Activated gamma-delta T cell treated with anti-CD3 and anti-CD28 coated beads, Interleukin-2, amount 50 U/mL, for 16 hours (primary cell): ENCODE measurements around the gene BBIP1.

Source experiments
- DNase-seq: peaks from one replicate; pipeline ENCODE4 v3.0.0-alpha.2; 2020; ENCODE audit warnings: low read depth

Gene BBIP1

DNA sequence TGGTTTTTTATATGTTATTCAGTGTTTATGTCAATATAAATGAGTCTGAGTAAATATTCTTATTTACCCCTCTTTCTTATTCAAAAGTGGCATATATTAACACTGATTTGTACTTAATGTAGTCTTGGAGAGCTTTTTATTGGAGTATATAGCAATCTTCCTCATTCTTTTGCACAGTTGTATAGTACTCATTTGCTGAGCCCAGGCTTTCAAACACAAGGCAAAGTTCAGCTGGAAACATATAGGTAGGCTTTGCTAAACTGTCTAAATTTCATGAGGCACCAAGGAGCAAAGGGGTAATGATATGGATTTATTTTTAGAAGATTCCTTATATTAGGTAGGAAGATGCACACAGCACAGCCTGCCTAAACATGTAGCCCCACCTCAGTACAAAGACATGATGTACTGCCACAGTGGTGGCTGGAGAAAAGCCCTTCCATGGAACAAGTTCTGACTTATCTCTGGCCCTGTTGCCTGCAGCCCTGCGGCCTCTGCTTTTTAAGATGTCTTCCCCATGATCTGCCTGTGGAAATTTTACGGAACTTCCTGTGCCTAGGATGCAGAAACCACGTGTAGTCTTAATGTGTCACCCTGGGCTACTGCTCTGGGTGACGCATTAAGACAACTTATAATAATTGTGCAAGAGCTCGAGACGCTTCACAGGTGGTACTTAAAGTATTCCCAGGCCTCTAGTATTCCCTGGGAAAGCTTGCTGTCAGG lies 56.9 kb downstream of the BBIP1 start:
- DNase-seq = no peak

DNA sequence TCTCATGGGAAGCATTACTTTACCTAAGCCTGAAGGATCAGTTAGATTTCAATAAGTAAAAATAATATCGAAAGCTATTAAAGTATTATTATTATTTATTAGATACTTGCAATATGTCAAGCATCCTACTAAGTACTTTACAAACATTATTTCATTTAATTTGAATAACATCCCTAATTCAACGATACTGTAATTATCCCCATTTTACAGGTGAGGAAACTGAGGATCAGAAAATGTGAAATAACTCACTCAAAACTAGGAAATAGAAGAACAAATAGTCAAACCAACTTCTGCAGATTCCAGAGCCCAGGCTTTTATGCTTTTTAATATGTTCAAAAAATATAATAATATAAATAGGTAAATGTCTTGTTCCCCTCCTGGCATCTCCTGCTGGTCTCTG lies 57.5 kb downstream of the BBIP1 start:
- DNase-seq = no peak

DNA sequence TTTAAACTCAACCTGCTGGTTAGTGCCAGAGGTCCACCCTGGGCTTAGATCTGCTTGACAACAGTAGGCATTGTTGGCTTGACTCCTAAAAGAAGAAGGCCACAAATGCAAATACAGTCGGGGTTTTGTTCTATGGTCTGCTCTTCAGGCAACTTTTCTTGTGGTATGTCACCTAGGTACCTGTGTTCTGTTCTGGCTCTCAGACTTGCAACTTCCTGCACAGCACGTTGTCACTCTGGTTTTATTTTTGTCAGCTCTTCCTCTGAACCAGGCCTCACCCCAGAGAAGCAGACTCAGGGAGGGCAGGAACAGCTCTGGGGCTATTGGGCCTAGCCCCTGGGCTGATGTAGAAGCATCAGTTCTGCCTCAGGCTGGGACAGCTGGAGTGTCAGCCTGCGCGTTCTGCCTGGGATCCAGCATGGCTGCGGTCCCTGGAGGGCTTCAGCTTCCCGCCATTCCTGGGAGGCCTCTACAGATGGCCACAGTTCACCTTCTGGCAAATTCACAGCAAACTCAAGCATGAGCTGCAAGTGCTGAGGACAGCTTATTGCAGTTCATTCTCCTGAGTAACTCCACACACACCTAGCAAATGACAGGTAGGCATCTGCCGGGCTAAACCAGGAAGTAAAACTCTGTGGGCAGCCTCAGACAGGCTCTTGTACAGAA lies 58.3 kb downstream of the BBIP1 start:
- peak; percentile 27 for DNase-seq

DNA sequence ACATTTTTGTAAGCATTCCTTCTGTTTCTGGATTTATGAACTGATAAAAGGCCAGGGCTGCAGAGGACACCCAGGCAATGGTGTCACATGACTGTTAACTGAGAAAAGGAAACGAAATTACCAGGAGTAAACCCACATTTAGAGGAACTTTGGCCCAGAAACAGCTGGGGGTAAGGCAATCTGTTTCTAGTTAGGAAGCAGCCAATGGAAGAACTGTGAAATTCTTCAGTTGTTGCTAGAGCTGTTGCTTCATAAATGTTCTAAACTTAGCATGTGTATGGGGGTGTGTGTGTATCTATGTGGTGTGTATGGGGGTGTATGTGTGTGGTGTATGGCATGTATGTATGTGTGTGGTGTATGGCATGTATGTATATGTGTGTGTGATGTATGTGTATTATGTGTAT lies 59.0 kb downstream of the BBIP1 start:
- DNase-seq = no peak

DNA sequence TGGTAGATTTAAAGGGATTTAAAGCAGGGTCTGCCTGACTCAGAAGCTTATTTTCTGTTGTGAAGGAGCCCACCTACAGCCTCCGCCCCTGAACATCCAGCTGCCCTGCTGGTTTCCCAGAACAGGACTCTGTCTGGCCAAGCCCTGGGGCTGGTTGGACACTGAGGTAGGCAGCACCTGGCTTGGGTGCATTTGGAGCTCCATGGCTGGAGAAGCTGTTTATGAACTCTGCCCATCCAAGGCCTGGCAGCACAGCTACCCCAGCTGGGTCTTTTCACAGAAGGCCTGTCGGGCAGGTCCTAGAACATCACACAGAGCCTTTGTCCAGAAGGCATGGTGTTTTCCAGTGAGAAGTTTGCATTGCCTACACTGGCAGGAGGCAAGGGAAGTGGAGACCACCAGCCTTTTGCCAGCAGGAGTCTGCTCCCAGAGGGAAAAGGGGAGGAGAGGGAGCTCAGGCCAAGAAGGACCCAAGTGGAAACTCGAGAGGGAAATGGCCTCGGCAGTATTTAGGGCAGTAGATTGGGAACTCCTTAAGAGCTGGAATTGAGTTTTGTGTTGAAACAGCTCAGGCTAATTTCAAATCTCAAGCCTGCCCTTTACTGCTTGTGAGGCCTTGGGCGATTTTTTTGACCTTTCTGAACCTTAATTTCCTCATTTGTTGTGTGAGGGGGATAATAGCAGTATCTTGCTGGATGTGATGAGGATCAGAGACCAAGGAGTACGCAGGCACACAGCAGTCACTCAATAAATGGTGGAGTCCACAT lies 59.6 kb downstream of the BBIP1 start:
- no peak for DNase-seq

DNA sequence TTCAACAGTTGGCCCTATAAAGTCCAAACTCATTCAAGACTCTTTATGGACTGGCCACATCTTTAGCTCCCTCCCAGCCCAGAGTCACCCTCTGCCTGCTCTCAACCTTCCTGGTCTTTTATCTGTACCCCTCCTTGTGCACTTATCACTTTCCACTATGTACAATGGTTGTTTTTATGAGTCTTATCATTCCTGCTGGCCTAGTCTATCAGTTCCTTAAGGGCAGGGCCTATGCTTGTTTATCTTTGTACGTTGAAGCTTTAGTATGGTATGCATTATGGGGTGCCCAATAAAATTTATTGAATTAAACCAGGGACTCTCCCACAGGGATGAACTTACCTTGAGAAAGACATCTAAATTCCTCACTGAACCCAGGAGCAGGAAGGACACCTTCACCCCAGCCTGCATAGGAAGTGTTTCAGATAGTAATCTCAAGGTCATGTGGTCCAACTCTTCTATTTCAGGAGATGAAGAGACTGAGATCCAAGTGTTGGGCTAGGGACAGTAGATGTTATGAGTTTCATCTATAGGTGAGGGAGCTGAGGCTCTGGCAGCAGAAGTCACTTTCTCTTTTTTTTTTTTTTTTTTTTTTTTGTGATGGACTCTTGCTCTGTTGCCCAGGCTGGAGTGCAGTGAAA lies 60.6 kb downstream of the BBIP1 start:
- DNase-seq = no peak

DNA sequence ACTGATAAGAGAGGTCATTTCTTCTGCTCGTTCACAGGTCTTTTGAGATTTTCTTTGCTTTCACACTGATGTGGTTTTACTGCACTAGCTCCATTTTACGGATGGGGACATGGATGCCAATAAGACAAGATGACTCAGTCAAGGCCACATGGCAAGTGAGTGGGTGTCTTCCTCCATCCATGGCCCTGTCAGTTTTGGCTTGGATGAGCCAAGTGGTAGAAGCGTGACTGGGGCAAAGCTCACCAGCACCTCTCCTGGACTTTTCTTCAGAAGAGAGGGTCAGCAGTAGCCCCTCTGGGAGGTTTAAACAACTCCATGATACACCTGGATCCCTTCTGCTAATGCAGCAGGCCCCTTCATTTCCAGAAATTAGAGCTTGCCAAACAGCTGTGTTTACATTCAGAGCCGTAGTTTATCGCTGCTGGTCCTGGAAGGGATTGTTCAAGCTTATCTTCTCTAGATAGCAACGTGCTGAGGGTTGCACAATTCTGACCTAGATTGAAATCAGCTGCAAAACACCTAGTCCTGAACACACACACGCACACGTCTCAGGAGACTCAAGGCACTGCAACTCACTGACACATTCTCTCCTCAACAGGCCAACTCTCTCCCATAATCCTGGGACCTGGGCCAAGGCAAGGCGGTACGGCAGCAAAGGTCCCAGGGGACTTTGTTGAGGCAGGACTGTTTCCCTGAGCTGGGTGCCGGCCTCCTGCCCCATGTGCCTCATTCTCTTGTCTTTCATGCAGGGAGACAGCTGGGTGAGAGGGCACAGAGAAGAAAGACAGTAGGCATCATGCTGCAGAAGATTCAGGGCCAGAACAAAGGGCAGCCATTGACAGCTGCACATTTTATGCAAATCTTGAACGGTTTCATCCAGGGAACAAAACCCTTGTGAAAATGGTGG lies 61.5 kb downstream of the BBIP1 start:
- DNase-seq = no peak

DNA sequence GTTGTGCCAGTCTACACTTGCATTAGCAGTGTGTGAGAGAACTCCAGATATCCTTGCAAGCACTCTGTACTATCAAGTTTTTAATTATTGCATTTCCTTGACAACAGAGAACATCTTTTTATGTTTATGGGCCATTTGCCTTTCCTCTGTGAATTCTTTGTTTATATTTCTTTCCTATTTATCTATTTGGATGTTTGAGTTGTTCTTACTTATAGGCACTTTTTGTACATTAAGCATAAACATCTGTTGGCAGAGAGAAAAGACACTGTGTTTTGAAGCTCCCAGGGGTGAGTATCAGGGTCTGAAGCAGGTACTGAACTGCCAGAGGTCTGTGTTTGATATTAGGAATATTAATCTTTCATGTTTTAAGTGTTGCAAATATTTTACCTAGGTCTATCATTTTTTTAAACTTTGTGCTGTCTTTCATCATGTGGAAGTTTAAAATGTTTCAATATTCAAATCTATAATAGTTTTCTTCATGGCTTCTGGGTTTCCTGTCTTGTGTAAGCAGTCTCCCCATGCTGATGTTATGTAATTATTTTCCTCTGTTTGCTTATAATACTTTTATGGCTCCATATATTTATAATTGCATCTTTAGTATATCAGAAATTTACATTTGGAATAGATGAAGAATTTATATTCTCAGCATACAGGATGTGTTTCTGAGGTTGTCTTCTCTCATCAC lies 64.9 kb downstream of the BBIP1 start:
- DNase-seq = no peak

DNA sequence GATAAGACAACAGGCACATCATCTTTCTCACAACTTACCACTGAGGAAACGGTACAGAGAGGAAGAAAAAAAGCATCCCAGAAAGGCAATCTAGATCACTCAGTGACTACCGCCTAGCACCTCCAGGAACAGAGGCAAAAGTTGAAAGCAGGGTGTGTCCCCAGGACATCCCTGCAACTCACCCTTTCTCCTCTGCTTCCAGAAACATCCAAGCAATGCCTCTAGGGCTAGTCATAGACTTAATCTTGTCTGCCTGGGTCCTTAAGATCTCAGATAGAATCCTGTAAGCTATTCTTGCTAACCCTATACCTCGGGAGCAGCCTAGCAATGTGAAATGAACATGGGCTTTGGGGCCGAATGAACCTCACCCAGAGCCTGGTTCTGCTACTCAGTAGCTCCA lies 66.0 kb downstream of the BBIP1 start:
- no peak for DNase-seq

DNA sequence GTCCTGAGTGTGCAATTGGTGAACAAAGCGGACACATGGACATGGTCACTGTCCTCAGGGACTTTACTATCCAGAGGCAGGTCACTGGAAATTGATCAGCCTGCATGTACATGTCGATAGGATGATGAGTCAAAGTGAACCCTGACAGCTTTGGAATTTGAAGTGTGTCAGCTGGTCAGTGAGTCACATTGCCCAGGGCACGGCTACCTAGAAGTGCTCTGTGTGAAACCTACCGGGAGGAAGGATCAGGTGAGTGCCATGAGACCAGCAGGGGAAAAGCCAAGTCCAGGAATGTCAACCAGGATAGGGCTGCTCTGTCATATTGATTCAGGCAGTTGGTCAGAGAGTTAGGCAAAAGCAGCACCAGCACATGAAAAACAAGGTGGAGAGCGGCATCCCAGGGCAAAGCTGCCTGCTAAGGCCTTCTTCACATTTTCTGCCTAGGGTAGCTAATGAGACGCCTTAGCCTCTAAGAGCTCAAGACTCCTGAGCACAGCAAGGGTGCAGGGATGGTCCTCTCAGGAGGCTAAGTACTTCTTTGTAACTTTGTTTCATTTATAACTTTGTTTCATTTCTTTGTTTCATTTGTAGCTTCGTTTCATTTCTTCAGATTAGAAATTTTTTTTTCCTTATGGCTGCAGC lies 66.6 kb downstream of the BBIP1 start:
- no peak for DNase-seq

DNA sequence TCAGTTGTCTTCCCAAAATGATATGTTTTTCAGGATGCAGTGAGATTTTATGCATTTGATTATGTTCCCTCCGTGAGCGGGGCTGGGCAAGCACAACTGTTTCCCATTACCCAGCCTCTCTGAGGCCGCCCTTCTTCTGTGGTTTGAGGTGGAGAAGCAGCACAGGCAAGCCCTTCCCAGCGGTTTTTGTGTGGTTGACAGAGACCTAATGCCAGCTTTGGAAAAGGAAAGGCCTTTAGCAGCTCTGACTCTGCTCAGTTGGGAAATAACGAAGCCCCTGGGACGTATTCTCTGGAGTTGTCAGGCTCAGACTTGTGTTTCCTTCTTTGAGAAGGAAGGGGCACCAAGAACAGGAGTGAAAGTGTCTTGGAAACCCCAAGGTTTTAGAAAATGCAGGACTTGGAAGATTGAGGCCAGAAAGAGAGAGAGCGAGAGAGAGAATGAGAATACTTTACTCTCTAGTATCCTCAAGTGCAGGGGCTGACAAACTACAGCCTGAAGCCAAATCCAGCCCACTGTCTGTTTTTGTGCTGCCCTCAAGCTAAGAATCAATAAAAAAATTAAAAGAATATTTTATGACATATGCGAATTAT lies 67.9 kb downstream of the BBIP1 start:
- peak; percentile 22 for DNase-seq

DNA sequence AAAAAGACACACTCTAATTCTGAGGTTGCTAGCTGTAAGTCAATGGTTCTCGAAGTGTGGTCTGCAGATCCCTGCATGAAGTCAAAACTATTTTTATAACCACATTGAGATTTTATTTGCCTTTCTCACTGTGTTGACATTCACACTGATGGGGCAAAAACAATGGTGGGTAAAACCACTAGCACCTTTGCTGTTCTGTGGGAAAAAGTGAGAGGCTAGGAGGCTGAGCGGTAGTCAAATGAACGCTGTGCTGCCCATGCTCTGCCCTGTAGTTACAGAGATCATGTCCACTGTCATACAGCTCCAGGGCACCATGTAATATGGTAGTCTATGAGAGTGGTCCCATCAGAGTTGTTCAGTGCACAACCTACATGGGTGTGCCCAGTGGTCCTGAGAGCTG lies 68.9 kb downstream of the BBIP1 start:
- no peak for DNase-seq
